ENCODE data around the gene LTA4H. TPM values are rescaled to one million over a fixed set of nuclear protein-coding genes. Genes with fewer than 3 reads are reported as not detected.

The LTA4H gene
- 100 to 1,000 TPM in 4 of 7 donors, 10 to 100 TPM in 3; 82.8 to 143 (median 106) TPM for total RNA-seq
- 100 to 1,000 TPM in 1 of 2 donors, 10 to 100 TPM in 1; 91.2 to 282 TPM for polyA plus RNA-seq
- long read RNA-seq, donor 1, transcript LTA4H-201 (19 exons, 2,139 nt), result major isoform, 711 of 1,004 reads
- long read RNA-seq, donor 1, partial matches to known transcripts, result 36 of 1,004 reads
- long read RNA-seq, donor 1, other reads (novel, unspliced or antisense), result 257 of 1,004 reads
- long read RNA-seq, donor 2, transcript LTA4H-201 (19 exons, 2,139 nt), result major isoform, 20 of 33 reads
- long read RNA-seq, donor 2, partial matches to known transcripts, result 5 of 33 reads
- long read RNA-seq, donor 2, other reads (novel, unspliced or antisense), result 8 of 33 reads
- long read RNA-seq, donor 3, transcript LTA4H-201 (19 exons, 2,139 nt), result major isoform, 142 of 200 reads
- long read RNA-seq, donor 3, partial matches to known transcripts, result 4 of 200 reads
- long read RNA-seq, donor 3, other reads (novel, unspliced or antisense), result 54 of 200 reads

DNA sequence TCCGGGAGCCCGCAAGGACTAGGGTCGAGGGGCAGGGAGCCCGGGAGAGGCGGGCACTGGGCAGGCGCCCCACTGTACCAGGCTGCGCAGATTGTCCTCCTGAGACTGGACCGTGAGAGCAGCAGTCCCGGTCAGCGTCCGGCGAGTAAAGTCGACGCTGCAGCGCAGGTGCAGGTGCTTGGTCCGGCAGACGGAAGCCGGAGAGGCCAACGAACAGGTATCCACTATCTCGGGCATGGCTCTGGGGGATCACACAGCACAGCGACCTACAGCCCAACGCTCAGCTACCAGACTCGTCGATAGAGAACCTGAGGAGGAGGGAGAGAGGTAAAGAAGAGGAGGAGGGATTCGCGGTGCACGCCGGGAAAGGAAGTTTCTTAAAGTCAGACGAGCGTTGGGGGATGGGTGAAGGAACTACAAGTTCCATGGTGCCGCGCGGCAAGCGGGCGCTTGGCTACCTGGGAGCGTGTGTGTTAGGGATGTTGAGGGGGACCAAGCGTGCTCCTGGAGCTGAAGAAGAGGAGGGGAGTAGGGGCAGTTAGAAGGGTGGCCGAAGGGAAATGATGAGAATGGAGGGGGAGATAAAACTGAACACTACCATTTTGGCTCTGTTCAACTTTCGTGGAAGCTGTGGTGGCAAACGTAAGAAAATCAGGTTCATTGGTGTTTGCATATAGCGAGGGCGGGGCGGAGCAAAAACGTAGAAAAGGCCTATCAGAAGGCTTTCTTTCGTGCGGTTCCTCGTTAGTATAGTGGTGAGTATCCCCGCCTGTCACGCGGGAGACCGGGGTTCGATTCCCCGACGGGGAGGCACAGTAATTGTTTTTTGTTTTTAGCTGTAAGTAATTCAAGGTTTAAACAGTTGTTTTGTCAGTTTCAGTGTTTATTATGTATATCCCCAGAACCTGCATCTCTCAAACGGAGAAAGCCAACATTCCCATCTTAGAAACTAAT, at the start of gene LTA4H:
Gene LTA4H, minus strand, starts transcription at position 305 of the 954 bp plus-strand sequence. Its CDS starts 68 bp downstream, at position 237.
- Histone ChIP-seq H3K27me3 (no peaks in the 10 kb centered on the region), H3K36me3 (no peaks in the 10 kb centered on the region), H3K27ac (peak within 1 kb of the TSS; percentile 38 to 78), H3K4me3 (peak within 1 kb of the TSS; percentile 80), H3K9me3 (no peaks in the 10 kb centered on the region), H3K4me1 (ENCODE audit: insufficient read depth) (no peaks in the 10 kb centered on the region)
- intact Hi-C loops (cut with DNase I), result no loop called here
- peak; percentile 96 to 98 (median 97) for DNase-seq
- 0% methylated on average over 55 of the region's 55 CpGs for WGBS, 3 donors
- TF ChIP-seq CTCF (IDR thresholded peaks at IDR 0.05) (no peak), POLR2A (IDR thresholded peaks at IDR 0.05) (peak; percentile 67), EP300 (IDR thresholded peaks at IDR 0.05) (no peak)

DNA sequence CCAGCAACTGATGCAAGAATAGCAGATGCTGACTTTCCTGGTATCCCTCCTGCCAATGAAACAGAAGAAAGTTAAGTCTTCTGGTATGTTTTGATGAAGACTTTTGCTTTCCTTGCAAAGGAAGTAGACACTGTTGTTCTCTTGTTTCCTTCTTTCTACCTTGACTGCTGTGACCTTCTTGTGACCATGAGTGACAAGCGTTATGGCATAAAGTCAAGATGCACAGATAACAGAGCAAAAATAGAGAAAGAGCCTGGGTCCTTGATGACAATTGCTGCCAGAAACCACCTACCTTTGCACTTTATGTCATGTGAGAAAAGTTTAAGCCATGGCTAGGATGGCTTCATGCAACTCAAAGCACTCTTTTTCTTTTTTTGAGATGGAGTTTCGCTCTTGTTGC, 49.2 kb upstream of the LTA4H start:
- Histone ChIP-seq H3K36me3 (no peaks in the 10 kb centered on the region), H3K9me3 (no peaks in the 10 kb centered on the region), H3K4me3 (no peak overlapping the region), H3K4me1 (ENCODE audit: insufficient read depth) (no peaks in the 10 kb centered on the region), H3K27ac (no peak overlapping the region), H3K27me3 (no peaks in the 10 kb centered on the region)
- 92 to 99% (median 96%) methylated on average over 2 of the region's 2 CpGs for WGBS, 3 donors
- TF ChIP-seq POLR2A (IDR thresholded peaks at IDR 0.05) (no peak), CTCF (IDR thresholded peaks at IDR 0.05) (no peak), EP300 (IDR thresholded peaks at IDR 0.05) (no peak)
- DNase-seq, result no peak
- intact Hi-C loops (cut with DNase I), result no loop called here

- Histone ChIP-seq H3K36me3 (no peaks in the 10 kb centered on the region), H3K4me1 (ENCODE audit: insufficient read depth) (peaks cover 4% of the 10 kb centered on the region), H3K27me3 (no peaks in the 10 kb centered on the region), H3K27ac (no peak overlapping the region), H3K9me3 (no peaks in the 10 kb centered on the region), H3K4me3 (no peak overlapping the region)
- intact Hi-C loops (cut with DNase I), result no loop called here
- 78 to 87% (median 84%) methylated on average over 9 of the region's 9 CpGs for WGBS, 3 donors
- TF ChIP-seq EP300 (IDR thresholded peaks at IDR 0.05) (no peak), CTCF (IDR thresholded peaks at IDR 0.05) (no peak), POLR2A (IDR thresholded peaks at IDR 0.05) (no peak)
- DNase-seq, result no peak
Measured at GRCh38 chr12:96083020-96083719, 47.8 kb upstream of the LTA4H start.

- H3K4me3 ChIP-seq, result no peak overlapping the region
- no peak for TF ChIP-seq CTCF (IDR thresholded peaks at IDR 0.05)
- no peak for TF ChIP-seq EP300 (IDR thresholded peaks at IDR 0.05)
- TF ChIP-seq POLR2A (IDR thresholded peaks at IDR 0.05), result no peak
- WGBS, 3 donors, result 68 to 75% (median 75%) methylated on average over 3 of the region's 3 CpGs
- intact Hi-C loops (cut with DNase I), result no loop called here
- no peaks in the 10 kb centered on the region for H3K9me3 ChIP-seq
- peaks cover 5% of the 10 kb centered on the region for H3K4me1 ChIP-seq (ENCODE audit: insufficient read depth)
- H3K27me3 ChIP-seq, result no peaks in the 10 kb centered on the region
- no peak overlapping the region for H3K27ac ChIP-seq
- no peaks in the 10 kb centered on the region for H3K36me3 ChIP-seq
- no peak for DNase-seq
Measured at GRCh38 chr12:96081596-96081995, 46.2 kb upstream of the LTA4H start.

Data from ovary (tissue), 10 donors.